Keratinocyte (primary cell): ENCODE results near the gene GPT2.

Experiments
- EZH2 ChIP-seq: IDR thresholded peaks from one replicate; pipeline ENCODE4 v1.6.1; 2012; ENCODE audit warnings: inconsistent platforms, mild to moderate bottlenecking, low read length, moderate library complexity
- TF ChIP-seq, protein P1 (sequence below), 3 experiments: IDR thresholded peaks in 1 of 3; conservative IDR thresholded peaks in 1 of 3; optimal IDR thresholded peaks in 1 of 3; 2 replicates in 2 of 3; 3 replicates in 1 of 3; pipeline versions ENCODE3 to v1.5.1; 2011; ENCODE audit warnings: low read length in 3 of 3, mild to moderate bottlenecking in 3 of 3, moderate library complexity in 2 of 3, control low read depth in 1 of 3, inconsistent platforms in 1 of 3; ENCODE audit not compliant: insufficient read depth in 2 of 3; ENCODE audit errors: extremely low read depth in 1 of 3

DNA sequence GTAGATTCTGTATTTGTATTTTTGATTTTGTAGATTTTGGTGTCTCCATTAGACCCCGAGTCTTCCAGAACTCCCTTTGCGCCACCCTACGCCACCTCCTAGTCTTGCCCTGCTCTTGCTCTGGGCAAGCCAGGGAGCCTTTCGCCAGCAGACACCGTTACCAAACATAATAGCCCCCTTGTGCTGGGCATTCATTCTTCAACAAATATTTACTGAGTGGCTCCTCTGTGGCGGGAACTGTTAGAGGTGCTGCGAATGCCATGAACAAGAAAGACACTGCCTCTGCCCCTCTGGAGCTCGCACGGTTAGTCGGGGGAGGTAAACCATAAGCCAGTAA is 841 bp upstream of the GPT2 start:
- no peak for TF ChIP-seq EZH2
- TF ChIP-seq, protein P1, sequence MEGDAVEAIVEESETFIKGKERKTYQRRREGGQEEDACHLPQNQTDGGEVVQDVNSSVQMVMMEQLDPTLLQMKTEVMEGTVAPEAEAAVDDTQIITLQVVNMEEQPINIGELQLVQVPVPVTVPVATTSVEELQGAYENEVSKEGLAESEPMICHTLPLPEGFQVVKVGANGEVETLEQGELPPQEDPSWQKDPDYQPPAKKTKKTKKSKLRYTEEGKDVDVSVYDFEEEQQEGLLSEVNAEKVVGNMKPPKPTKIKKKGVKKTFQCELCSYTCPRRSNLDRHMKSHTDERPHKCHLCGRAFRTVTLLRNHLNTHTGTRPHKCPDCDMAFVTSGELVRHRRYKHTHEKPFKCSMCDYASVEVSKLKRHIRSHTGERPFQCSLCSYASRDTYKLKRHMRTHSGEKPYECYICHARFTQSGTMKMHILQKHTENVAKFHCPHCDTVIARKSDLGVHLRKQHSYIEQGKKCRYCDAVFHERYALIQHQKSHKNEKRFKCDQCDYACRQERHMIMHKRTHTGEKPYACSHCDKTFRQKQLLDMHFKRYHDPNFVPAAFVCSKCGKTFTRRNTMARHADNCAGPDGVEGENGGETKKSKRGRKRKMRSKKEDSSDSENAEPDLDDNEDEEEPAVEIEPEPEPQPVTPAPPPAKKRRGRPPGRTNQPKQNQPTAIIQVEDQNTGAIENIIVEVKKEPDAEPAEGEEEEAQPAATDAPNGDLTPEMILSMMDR (optimal IDR thresholded peaks at IDR 0.05 in 1 of 3, IDR thresholded peaks at IDR 0.05 in 1 of 3, conservative IDR thresholded peaks at IDR 0.05 in 1 of 3; ENCODE audit: extremely low read depth in 1 of 3, insufficient read depth in 2 of 3, low read length in 3 of 3): no peak
